MM.1S (cell line): ENCODE data around the gene TRAPPC4.

Source experiments
- CTCF ChIP-seq: fragments of 300-600 bp; sonication (generic); IDR thresholded peaks from 2 replicates; pipeline ENCODE4 v1.5.1; 2016; ENCODE audit warnings: antibody characterized with exemption, low read length, mixed read lengths
- EZH2 ChIP-seq: fragments of 300-600 bp; sonication (generic); optimal IDR thresholded peaks from 2 replicates; pipeline ENCODE3; 2017; ENCODE audit warnings: low read depth, mild to moderate bottlenecking, antibody characterized with exemption, low read length, mixed read lengths

GRCh38 chr11:118988280-118988679, 30.3 kb upstream of the TRAPPC4 start:
- TF ChIP-seq CTCF, result no peak
- no peak for TF ChIP-seq EZH2
